GM21526 (cell line): ENCODE data around the gene WDTC1.

Experiments used
- ATAC-seq: cut with Tn5 transposase; IDR thresholded peaks from one replicate; pipeline ENCODE4 v1.9.1; 2021; ENCODE audit warnings: moderate library complexity; ENCODE audit not compliant: unreplicated experiment, low FRiP score

Gene WDTC1

DNA sequence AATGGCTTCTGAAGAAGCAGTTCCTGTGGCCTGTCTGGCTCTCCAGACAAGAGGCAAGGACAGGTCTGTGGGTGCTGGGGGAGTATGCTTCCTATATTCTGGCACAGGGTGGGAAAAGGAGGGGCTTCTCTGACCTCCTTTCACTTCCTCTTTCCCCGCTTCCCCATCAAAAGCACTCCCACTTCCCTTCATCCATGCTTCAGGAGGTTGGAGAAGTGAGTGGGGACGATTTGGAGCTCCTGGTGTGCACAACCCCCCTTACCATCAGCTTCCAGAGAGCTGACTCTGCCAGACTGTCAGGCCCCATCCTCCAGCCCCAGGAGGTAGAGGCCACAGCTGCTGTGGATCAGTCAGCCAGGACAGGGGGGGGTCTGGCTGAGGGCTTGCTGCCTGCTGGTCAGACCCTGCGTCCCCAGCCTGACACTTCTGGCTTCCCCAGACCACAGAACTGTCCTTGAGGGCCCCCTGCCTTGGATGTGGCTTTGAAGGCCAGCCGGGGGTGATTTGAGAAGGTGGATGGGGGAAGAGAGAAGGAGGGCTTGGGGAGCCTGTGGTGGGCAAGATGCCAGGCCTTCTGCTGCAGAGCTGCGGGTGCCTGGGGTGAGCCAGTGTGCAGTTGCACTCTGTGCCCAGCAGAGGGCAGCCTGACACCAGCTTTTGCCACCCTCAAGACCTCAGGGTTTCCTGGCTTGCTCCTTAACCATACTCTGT lies 66.1 kb downstream of the WDTC1 start:
- peak; percentile 57 for ATAC-seq

DNA sequence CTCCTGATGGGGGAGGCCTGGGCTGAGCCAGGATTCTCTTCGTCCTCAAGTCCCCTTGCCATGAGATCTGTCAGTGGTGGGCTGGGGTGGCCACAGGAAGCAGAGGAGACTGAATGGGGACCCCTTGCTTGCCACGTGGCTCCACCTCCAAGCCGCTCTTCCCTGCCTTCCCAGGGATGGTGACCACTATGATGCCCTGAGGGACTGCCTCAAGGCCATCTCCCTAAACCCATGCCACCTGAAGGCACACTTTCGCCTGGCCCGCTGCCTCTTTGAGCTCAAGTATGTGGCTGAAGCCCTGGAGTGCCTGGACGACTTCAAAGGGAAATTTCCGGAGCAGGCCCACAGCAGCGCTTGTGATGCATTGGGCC lies 66.6 kb downstream of the WDTC1 start:
- no peak for ATAC-seq

GRCh38 chr1:27301582-27302199 lies 67.3 kb downstream of the WDTC1 start:
- ATAC-seq: no peak

GRCh38 chr1:27302612-27303011 lies 68.2 kb downstream of the WDTC1 start:
- no peak for ATAC-seq

DNA sequence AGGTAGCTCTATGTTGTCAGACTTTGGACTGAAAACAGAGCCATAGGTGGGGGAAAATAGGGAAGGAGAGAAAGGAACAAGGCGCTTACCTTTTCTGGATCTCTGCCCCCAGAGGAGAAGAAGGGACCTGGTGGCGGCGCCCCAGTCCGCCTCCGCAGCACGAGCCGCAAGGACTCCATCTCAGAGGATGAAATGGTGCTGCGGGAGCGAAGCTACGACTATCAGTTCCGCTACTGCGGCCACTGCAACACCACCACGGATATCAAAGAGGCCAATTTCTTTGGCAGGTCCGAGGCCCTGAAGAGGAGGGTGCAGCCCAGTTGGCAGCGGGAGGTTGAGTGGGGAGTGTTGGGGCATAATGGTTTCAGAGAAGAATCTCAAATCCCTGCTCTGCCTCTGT lies 69.1 kb downstream of the WDTC1 start:
- ATAC-seq: no peak

DNA sequence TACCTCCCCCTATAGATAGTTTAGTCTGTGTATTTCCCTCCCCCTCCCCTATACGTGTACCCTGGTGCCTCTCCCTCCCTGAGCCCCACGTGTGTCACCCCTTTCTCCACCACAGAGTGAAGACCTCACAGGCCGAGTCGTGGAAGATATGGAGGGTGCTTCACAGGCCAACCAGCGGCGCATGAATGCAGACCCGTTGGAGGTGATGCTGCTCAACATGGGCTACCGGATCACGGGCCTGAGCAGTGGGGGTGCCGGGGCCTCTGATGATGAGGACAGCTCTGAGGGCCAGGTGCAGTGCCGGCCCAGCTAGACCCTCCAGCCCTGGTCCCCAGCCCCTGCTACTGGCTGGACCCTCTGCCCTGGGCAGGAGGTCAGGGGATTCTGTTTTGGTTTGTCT lies 71.6 kb downstream of the WDTC1 start:
- no peak for ATAC-seq

DNA sequence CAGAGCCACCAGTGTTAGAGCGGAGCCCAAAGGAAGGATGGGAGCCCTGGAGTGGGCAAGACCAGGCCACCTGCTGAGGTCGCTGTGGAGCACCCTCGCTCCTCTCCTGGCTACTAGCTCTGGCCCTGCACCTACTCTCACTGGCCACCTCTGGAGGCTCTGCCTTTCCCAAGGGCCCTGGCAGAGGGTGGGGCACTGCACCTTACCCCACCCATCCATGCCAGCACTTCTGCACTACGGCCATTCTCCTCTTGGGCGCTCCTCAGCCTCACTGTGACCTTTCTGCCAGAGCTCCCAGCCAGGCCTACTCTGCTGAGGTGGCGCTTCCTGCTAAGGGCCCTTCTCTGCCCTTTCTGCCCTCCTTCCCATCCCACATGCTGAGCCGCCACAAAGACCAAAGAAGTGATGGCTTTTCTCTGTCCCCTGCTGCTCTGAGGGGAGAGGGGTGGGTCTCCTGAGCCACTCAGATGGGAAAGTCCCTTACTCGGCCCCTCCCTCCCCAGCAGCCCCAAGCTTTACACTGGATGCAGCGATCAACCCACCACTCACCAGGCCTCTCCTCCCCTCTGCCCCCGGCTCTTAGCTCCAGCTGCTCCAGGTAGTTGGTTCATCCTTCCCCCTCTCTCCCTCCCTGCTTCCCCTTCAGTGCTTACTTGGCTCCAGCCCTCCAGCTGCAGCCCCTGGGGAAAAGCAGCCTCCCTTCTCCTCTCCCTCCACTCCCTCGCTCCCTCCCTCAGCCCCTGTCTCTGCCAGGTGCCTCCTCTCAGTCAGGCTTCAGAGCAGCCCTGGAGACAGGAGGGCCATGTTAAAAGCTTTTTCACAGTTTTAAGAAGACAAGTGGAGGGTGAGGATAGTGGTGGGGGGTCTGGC lies 72.7 kb downstream of the WDTC1 start:
- no peak for ATAC-seq

DNA sequence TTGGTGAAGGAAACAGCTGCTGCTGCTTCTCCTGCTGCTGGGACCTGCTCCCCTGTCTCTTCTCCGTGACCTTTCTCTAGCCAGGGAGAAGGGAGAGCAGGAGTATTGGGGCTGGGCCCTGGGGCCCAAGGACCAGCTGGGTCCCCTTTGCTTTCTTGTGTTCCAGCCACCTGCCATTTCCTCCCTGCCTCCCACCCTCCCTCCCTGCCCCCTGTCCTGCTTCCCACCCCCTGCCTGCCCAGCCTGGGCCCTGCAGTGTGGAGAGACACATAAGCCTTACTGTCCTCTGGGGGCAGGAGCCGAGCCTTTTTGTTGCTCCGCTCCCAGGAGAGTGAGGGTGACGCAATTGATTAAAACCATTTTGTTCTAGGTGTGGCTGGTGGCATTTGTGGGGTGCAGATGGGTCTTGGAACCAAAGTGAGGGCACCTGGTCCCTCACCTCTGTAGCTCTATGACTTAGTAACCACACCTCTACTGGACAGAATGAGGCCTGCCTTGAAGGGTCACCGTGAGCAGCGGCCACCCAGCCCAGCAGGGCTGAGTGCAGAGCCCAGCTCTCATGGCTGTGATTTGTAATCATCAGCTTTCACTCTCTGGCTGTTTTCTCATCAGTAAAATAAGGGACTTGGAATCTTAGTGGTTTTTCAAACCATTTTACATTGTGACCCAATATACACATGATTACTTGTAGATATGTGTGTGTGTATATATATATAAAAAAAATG lies 73.6 kb downstream of the WDTC1 start:
- no peak for ATAC-seq

DNA sequence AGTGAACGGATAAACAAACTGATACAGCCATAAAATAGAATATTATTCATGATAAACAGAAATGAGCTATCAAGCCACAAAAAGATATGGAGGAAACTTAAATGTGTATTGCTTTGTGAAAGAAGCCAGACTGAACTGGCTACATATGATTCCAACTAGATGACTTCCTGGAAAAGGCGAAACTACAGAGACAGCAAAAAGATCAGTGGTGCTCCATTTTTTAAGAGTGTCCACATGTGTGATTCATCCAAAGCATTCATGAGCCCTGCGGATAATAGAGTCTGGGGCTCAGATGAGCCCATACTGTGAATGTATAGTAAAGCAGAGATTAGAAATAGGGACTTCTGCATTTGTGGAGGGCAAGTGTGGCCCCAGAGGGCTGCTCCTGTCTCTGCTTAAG lies 79.7 kb downstream of the WDTC1 start:
- ATAC-seq: no peak

DNA sequence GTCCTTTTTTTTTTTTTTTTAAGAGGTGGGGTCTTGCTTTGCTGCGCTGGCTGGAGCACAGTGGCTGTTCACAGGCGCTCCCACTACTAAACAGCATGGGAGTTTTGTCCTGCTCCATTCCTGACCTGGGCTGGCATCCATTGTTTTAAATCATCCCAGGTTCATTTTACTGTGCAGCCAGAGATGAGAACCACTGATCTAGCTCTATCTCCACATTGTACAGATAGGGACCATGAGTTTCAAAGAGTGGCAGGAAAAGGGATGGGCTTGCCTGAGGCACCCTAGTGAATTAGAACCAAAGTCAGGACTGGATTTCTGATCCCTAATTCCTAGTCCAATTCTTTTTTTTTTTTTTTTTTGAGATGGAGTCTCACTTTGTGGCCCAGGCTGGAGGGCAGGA lies 80.3 kb downstream of the WDTC1 start:
- no peak for ATAC-seq

DNA sequence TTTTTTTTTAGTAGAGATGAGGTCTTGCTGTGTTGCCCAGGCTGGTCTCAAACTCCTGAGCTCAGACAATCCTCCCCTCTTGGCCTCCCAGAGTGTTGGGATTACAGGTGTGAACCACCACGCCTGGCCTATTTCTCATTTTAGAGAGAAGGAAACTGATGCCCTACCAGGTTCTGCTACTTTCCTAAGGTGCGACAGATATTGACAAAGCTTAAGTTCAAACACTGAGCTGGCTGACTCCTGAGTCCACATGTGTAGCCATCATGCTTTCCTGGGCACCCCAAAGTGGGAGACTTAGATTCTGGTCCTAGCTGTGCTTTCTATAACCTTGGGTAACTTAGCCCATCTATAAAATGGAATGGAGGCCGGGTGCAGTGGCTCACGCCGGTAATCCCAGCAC lies 82.4 kb downstream of the WDTC1 start:
- ATAC-seq: no peak

GRCh38 chr1:27318136-27318535 lies 83.7 kb downstream of the WDTC1 start:
- no peak for ATAC-seq

DNA sequence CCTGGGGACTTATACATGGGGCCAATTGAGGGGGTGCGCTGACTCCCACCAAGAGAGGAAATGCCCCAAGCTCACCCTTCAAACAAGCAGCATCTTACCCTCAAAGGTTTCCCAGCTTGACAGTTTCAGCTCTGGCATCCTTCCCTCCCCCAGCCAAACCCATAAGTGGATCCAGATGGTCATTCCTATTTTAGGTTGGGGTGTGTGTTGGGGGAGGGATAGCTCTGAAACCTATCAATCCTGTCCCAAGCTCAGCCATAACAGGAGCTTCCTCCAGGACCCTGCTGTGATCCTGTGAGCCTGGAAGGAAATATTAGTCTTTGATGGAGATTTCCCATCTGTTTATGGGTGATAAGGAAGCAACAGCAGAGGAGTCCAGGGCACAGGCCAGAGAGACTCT lies 84.2 kb downstream of the WDTC1 start:
- ATAC-seq: no peak

DNA sequence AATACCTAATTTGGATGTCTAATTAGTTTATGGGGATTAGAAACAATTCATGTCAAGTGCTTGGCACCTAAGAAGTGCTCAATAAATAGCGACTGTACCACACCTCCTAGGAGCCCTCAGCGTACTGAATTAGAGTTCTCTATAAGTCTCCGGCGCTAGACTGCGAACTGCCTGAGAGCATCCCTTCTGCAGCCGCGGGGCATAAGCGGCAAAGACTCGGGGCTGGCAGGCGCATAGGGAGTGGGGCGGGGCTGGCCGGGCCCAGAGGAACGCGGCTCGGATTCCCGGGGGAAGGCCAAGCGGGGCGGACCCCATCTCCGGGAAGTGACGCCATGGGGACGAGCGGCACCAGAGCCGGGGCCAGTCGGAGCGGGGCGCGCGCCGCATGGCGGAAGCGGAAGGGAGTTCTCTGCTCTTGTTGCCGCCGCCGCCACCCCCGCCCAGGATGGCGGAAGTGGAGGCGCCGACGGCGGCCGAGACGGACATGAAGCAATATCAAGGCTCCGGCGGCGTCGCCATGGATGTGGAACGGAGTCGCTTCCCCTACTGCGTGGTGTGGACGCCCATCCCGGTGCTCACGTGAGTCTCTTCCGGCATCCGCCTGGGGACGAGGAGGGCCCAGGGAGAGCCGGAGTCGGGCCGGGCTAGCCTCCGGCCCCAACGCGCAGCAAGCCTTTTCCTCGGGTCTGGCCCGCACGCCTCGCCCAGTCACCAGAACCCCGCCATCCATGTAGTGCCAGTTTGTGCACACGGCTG lies 87.6 kb downstream of the WDTC1 start, which contains the start of gene TMEM222:
TMEM222 (plus strand) TSS at position 351 of the 756 bp plus-strand sequence; CDS start at position 386, 35 bp downstream.
- peak; percentile 87 for ATAC-seq

GRCh38 chr1:27322569-27323240 lies 88.3 kb downstream of the WDTC1 start:
- no peak for ATAC-seq

GRCh38 chr1:27325286-27325685 lies 90.9 kb downstream of the WDTC1 start:
- ATAC-seq: no peak

- no peak for ATAC-seq
These were observed 93.5 kb downstream of the WDTC1 start for GRCh38 chr1:27327964-27328363.

GRCh38 chr1:27330786-27331185 lies 96.4 kb downstream of the WDTC1 start:
- no peak for ATAC-seq

DNA sequence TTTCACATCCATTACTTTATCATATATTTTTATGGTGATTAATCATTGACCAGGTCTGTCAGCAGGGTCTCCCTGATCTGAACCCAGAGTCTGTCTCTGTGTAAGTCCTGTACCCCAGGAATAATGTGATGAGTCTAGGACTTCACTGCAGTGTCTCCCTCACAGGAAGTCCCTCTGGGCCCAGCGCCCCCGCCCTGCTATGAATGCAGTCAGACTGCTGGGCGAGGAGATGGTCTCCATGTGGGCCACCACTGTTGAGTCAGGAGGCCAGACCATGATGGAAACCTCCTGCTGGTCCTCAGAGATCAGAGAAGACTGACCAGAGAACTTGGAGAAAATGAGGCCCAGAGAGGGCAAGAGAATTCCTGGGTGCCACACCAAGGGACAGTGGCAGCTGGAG lies 97.0 kb downstream of the WDTC1 start:
- no peak for ATAC-seq

- no peak for ATAC-seq
These were observed 97.5 kb downstream of the WDTC1 start for GRCh38 chr1:27331922-27332321.
